Islet of Langerhans (tissue), 1 donor: Measurements from ENCODE around the gene MAP1B.
"Not testable (repeated sequence)": the region's sequence is repeated elsewhere in the genome, so short reads cannot be mapped to it uniquely, and the experiment has no call there.

Source experiments
- FAIRE-seq: peaks from one replicate; lab custom pipeline; 2011; peaks lifted over from hg19 to GRCh38; lab: Jason Lieb, UNC

MAP1B gene

DNA sequence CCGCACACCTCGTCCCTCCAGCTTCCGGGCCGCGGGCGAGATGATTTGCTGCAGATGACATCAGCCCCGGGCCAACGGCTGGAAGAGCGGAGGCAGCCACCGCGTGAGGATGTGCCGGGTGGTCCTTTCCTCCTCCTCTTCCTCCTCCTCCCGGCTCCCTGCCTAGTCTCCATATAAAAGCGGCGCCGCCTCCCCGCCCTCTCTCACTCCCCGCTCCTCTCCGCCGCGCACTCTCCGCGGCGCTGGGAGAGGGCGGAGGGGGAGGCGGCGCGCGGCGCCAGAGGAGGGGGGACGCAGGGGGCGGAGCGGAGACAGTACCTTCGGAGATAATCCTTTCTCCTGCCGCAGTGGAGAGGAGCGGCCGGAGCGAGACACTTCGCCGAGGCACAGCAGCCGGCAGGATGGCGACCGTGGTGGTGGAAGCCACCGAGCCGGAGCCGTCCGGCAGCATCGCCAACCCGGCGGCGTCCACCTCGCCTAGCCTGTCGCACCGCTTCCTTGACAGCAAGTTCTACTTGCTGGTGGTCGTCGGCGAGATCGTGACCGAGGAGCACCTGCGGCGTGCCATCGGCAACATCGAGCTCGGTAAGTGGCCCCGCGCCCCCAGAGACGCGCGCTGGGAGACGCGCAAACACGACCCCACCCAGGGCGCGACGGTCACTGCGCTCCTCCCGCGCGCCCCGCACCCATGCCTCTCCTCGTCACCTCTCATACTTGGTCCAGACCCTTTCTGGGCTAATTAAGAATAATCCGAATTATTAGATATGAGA is at the start of gene MAP1B:
MAP1B (plus strand) TSS at position 345 of the 770 bp plus-strand sequence; CDS start at position 402, 57 bp downstream.
- FAIRE-seq: no peak

GRCh38 chr5:72057816-72058215 is 49.5 kb upstream of the MAP1B start:
- no peak for FAIRE-seq

DNA sequence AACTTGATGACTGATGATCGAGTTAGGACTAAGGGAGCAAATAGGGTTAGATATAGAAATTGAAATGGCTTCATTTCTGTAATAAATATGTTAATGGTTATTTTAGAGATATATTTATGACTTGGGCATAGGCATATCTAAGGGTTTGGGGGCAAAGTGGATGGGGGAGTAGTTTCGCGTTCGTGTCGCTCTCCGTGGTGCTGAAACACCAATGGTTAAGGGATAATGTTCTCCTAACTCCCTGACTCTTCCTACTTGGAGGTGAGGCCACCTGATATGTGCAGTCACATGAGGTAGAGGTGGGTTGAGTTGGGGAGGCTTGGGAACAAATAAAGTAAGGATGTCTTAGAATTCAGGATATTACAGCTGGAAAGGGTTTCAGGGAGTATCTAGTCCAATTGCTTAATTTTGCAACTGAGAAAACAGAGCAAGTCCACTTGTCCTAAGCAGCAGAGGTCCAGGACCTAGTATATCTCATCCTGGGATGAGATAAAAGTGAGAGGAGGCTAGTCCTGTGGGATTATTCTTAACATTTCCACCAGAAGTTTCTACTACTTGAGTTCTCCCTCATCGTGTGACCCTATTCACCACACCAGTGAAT is 44.0 kb upstream of the MAP1B start:
- FAIRE-seq: no peak

DNA sequence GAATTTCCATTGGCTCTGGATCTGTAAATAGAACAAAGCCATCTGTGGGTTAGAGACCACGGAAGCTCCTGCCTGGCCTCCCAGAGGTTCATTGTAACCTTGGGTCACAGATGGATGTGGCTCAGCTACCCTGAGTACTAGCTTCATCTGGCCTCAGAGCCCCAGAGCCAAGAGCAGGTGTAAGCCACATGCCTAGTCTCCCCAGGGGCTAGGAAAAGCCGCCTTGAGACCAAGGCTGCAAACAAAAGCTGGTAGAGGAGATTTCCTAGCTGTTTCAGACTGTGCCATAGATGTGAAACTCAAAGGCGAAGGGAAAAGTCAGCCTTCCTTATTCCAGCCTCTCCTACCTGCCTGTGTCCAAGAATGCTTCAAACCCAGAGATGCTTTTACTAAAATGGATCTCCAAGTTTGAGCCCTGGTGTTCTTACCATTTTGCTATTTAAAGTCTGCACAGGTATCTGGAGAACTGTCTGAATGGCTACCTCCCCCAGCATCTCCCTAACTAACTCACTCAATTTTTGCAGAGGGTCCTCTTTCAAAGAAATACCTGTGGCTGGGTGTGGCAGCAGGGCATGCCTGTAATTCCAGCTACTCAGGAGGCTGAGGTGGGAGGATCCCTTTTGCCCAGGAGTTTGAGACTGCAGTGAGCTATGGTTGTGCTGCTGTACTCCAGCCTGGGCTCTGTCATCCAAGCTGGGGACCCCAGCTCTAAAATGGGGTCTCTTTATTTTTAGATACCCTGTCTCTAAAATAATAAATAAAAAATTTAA is 42.3 kb upstream of the MAP1B start:
- FAIRE-seq: no peak

GRCh38 chr5:72065751-72066255 is 41.5 kb upstream of the MAP1B start:
- no peak for FAIRE-seq

- FAIRE-seq: no peak
These were observed 40.6 kb upstream of the MAP1B start for GRCh38 chr5:72066705-72067107.

GRCh38 chr5:72067682-72068470 is 39.4 kb upstream of the MAP1B start:
- no peak for FAIRE-seq

GRCh38 chr5:72070529-72070928 is 36.7 kb upstream of the MAP1B start:
- no peak for FAIRE-seq

GRCh38 chr5:72071906-72072305 is 35.4 kb upstream of the MAP1B start:
- no peak for FAIRE-seq

DNA sequence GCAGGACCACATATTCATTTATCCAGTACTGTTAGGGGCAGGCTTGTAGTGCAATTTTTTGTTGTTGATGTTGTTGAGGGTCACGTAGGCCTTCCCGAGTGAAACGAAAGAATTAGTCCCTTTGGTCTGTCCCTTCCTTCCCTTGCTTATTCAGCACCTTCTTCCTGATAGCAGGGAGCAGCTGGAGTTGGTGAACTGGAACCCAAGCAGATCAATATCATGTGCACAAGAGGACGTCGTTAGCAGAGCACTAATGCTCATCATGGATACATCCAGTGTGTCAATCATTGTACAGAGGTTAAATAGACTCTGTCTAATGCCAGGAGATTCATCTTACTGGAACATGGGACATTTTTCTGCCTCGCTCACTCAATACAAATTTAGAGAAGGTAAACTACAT is 33.0 kb upstream of the MAP1B start:
- no peak for FAIRE-seq

DNA sequence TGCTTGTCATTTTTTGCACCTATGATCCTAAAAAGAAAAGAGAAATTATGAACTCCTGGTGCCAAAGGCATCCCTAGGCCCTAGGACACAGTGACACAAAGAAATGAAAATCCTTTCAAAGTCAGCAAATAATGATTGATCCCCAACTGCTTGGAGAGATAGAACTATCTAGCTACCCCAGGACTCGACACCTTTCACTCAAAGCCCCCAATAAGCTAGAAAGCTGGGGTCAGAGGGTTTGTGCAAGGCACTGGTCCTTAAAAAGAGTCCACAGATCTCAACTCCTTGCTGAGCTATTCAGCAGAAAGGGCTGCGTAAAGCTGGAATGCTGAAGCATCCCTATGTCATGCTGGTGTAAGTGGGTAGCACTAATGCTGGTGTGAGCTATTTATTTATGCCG is 31.8 kb upstream of the MAP1B start:
- no peak for FAIRE-seq

DNA sequence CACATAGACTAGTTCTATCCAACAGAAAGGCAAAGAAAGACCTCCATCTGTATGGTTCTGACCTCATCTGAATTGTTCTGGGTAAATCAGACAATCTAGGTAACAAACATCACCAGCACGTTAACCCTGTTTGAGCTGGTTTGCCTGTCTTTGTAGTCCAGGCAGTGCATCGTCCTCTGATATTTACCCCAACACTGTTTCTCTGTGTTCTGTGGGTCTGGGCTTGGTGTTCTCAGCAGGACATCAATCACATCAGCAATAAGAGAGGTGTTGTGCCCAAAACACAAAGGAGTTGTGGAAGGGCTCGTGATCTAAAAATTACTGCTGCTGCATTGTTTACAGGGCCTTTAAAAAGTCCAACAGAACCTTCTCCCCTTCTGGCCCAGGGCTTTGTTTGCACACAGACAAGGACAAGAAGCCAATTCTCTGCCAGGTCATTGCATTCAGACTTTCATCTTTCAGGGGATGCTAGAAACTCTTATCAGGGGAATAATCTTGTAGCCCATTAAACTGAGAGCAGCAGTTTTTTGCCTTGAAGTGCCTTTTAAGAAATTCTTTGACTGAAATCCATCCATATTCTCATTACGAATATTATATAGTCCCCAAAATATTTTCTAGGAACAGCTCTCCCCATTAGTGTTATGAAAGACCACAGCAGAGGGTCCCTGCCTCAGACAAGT is 30.5 kb upstream of the MAP1B start:
- no peak for FAIRE-seq

- FAIRE-seq: no peak
These were observed 29.9 kb upstream of the MAP1B start for GRCh38 chr5:72077390-72077789.

DNA sequence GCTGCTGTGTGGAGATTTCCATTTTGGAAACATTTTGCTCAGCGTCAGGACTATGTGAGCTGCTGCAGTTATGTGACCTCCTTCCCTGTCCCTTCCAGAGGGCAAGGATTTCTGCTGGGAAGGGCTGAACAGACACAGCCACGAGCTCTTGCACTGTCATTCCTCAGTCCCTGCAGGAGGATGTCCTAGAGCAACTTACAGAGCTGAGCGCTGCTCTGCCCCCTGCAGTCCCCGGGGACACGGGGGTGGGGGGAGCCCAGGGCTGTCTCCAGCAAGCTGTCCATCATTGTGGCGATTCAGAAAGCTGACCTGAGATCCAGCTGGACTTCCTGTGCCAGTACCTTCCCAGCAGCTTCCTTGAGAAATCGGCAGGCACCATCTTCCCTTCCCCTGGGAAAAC is 28.0 kb upstream of the MAP1B start:
- no peak for FAIRE-seq

DNA sequence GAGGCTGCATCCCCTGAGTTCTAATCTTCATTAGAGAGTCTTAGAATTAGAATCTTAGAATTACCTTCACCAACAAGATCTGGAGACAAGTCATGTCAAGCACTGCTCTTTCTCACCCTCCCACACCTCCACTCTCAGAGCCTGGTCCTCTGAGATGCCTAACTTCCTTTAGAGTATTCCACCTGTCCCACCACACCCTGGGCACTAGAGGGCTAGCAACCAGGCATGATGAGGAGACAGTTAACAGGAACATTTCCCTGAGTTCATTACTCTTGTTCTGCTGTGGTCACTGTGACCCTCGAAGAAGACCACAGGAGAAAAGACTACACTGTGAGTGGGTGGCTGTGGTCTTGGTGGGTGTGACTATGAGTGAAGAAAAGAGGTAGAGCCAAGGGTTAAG is 25.2 kb upstream of the MAP1B start:
- FAIRE-seq: no peak

DNA sequence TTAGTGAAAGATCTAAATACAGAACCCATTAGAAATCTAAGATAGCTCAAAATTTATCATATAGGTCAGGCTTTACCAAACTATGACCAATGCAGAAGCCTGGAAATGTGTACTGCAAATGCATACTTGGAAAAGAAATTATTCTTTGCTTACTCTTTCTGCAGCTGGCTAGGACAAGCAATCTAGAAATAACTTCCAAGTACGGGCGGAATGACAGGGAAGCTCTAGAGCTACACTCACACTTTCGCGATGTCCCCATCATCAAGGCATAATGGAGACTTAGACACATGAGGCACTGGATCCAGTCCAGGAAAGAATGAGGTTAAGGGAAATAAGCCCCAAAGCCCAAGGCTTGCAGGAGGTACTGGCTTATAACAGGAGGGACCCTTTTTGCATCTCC is 22.4 kb upstream of the MAP1B start:
- FAIRE-seq: no peak

DNA sequence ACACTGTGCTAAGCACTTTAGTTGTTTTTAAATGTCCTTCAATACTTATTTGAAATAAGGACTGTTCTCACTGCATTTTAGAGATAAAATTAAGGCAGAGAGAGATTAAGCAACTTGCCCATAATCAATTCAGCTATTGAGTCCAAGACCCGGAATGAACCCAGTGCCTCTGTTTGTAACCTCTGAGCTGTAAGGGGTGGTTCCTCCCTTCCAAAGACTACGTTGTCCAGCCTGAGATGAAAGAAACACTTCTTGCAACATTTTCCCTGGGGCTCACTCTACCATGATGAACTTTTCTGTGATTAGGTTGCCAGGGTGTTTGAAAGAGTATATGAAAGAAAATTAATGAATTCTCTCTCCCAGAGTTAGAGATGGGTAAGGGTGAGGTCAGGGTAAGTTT is 22.0 kb upstream of the MAP1B start:
- FAIRE-seq: no peak

- not testable (repeated sequence) for FAIRE-seq
These were observed 17.6 kb upstream of the MAP1B start for GRCh38 chr5:72089713-72090112.

- FAIRE-seq: no peak
These were observed 15.2 kb upstream of the MAP1B start for GRCh38 chr5:72092074-72092473.

- no peak for FAIRE-seq
These were observed 14.1 kb upstream of the MAP1B start for GRCh38 chr5:72093217-72093616.

DNA sequence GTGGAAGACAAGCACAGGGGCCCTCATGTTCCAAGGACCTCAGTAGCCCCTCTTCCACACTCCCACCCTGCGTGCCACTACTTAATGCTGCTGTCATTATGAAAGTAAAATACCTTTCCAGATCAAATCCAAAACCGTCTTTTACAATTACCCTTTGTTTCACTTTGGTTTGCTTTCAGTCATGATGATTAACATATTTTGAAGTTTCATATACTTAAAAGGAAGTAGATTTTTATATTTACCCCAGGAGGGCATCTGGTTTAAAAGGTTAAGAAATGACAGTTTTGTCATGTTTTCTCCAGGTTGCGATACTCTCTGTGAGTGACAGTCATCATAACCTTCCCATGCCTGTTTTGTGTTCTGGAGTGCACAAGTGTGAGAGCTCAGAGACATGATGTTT is 13.5 kb upstream of the MAP1B start:
- FAIRE-seq: no peak
